HepG2 (cell line): ENCODE data around the gene DAGLB. TPM values are rescaled to one million over a fixed set of nuclear protein-coding genes. Genes with fewer than 3 reads are reported as not detected.

Experiments
- ATAC-seq: fragments of 200-7000 bp; cut with Tn5 transposase; 3 replicates; pipeline ENCODE4 v1.9.1; 2020; ENCODE audit warnings: mild to moderate bottlenecking, moderate library complexity
- BruUV-seq: library from RNA; stranded (reverse); fragments of 400-500 nt; replicated peaks from 2 replicates; lab custom pipeline; 2021; lab: Mats Ljungman, UMichigan
- CTCF ChIA-PET: fragments of 300-600 bp; formaldehyde crosslinking; extraction: SDS; loops from one replicate; lab custom pipeline; 2021; ENCODE audit warnings: low total read pairs, inconsistent platforms, low intra/inter-chr PET ratio; lab: Yijun Ruan, JAX
- POLR2A ChIA-PET: fragments of 350-600 bp; sonication (Branson Sonifier 250); formaldehyde crosslinking; loops from one replicate; lab custom pipeline; 2020; ENCODE audit warnings: antibody characterized with exemption, inconsistent platforms; lab: Yijun Ruan, JAX
- DNase-seq: peaks from one replicate; pipeline ENCODE4 v3.0.0-alpha.2; 2015; ENCODE audit warnings: low spot score
- FAIRE-seq: peaks from 3 replicates; lab custom pipeline; 2011; peaks lifted over from hg19 to GRCh38; lab: Jason Lieb, UNC
- H2AFZ ChIP-seq: one replicate; pipeline ENCODE4 v1.6.1; 2011; ENCODE audit warnings: low read length, inconsistent platforms
- H3K27ac ChIP-seq: fragments of 300-600 bp; 3 replicates; pipeline ENCODE4 v1.8.0; 2011; ENCODE audit warnings: mixed run types, mild to moderate bottlenecking, mixed read lengths, low read length, inconsistent platforms; ENCODE audit not compliant: insufficient read depth; ENCODE audit errors: extremely low read length
- H3K27me3 ChIP-seq, 2 experiments: fragments of 200-600 bp in 1 of 2; 2 replicates in 1 of 2; 3 replicates in 1 of 2; pipeline versions ENCODE4 v1.6.0 to v1.8.0; 2011; ENCODE audit warnings: low read length in 2 of 2, mild to moderate bottlenecking in 2 of 2, moderate library complexity in 2 of 2, inconsistent platforms in 1 of 2; ENCODE audit not compliant: insufficient read depth in 2 of 2, control insufficient read depth in 1 of 2
- H3K36me3 ChIP-seq, 2 experiments: fragments of 200-600 bp in 1 of 2; replicated peaks in 1 of 2; 2 replicates in 1 of 2; 3 replicates in 1 of 2; pipeline versions ENCODE4 v1.5.1 to v1.8.0; 2011; ENCODE audit warnings: low read length in 2 of 2, inconsistent platforms in 1 of 2; ENCODE audit not compliant: insufficient read depth in 2 of 2, control insufficient read depth in 1 of 2
- H3K4me1 ChIP-seq: 2 replicates; pipeline ENCODE4 v1.5.1; 2012; ENCODE audit warnings: low read length, inconsistent platforms; ENCODE audit not compliant: insufficient read depth
- H3K4me2 ChIP-seq: 2 replicates; pipeline ENCODE4 v1.6.0; 2011; ENCODE audit warnings: low read depth, low read length, inconsistent platforms
- H3K4me3 ChIP-seq, 3 experiments: fragments of 200-600 bp in 1 of 3; sonication (generic), shearing (Covaris generic) in 1 of 3; replicated peaks in 1 of 3; 2 replicates each; pipeline ENCODE4 v1.5.1; 2011 to 2016; ENCODE audit warnings: low read length in 3 of 3, inconsistent platforms in 2 of 3, low read depth in 2 of 3, mild to moderate bottlenecking in 2 of 3, control low read depth in 1 of 3, mixed read lengths in 1 of 3; ENCODE audit not compliant: insufficient read depth in 1 of 3
- H3K79me2 ChIP-seq: one replicate; pipeline ENCODE4 v1.6.1; 2011; ENCODE audit warnings: low read length, inconsistent platforms; ENCODE audit not compliant: insufficient read depth
- H3K9ac ChIP-seq: 2 replicates; pipeline ENCODE4 v1.6.0; 2011; ENCODE audit warnings: mild to moderate bottlenecking, low read depth, low read length, inconsistent platforms; ENCODE audit not compliant: insufficient read depth
- H3K9me3 ChIP-seq: 2 replicates; pipeline ENCODE4 v1.5.1; 2012; ENCODE audit warnings: mild to moderate bottlenecking, low read length
- H4K20me1 ChIP-seq: 2 replicates; pipeline ENCODE4 v1.6.0; 2011; ENCODE audit warnings: inconsistent platforms, mild to moderate bottlenecking, low read length, moderate library complexity; ENCODE audit not compliant: insufficient read depth
- DMAP1 ChIP-seq: IDR thresholded peaks from 2 replicates; pipeline ENCODE4 v1.6.1; 2016
- FOXA1 ChIP-seq, 2 experiments: fragments of 450-650 bp in 1 of 2; sonication (generic) in 1 of 2; formaldehyde crosslinking in 1 of 2; IDR thresholded peaks; 2 replicates each; pipeline versions ENCODE4 v1.4.0 to v1.6.1; 2016 to 2020; ENCODE audit warnings: missing genetic modification reagents in 1 of 2
- JUND ChIP-seq: sonication (generic); formaldehyde crosslinking; IDR thresholded peaks from 2 replicates; pipeline ENCODE4 v1.8.0; 2022; ENCODE audit warnings: mild to moderate bottlenecking, missing genetic modification reagents
- MEF2D ChIP-seq: sonication (generic); formaldehyde crosslinking; IDR thresholded peaks from 2 replicates; pipeline ENCODE4 v1.5.1; 2020; ENCODE audit warnings: mild to moderate bottlenecking, missing genetic modification reagents
- NAIF1 ChIP-seq: sonication (generic); formaldehyde crosslinking; IDR thresholded peaks from 2 replicates; pipeline ENCODE4 v1.5.0; 2020; ENCODE audit warnings: mild to moderate bottlenecking, missing genetic modification reagents, borderline replicate concordance
- NR2C2 ChIP-seq: sonication (generic); formaldehyde crosslinking; IDR thresholded peaks from 2 replicates; pipeline ENCODE4 v1.4.0; 2020; ENCODE audit warnings: missing genetic modification reagents, mild to moderate bottlenecking, moderate library complexity, borderline replicate concordance
- SRY ChIP-seq: sonication (generic); formaldehyde crosslinking; IDR thresholded peaks from 2 replicates; pipeline ENCODE4 v1.8.0; 2022; ENCODE audit warnings: mild to moderate bottlenecking, missing genetic modification reagents
- ZMYM2 ChIP-seq: sonication (generic); formaldehyde crosslinking; IDR thresholded peaks from 2 replicates; pipeline ENCODE4 v1.8.0; 2022; ENCODE audit warnings: mild to moderate bottlenecking, missing genetic modification reagents
- WGBS: methylation state at CpG from one replicate; pipeline ENCODE4 v1.1.6; 2017; ENCODE audit warnings: low lambda C conversion rate; 5-methylcytosine and 5-hydroxymethylcytosine counted together
- in situ Hi-C: cut with HindIII; loops from 2 replicates; pipeline ENCODE4 v1.10.0; 2017; ENCODE audit warnings: low pct_unique_long_range_greater_than_20kb; ENCODE audit not compliant: extremely low pct_ligation_motif_present
- intact Hi-C: fragments of 100-400 bp; cut with micrococcal nuclease; formaldehyde crosslinking; loops from one replicate; pipeline ENCODE4 v1.10.0; 2022; ENCODE audit not compliant: unreplicated experiment
- polyA plus RNA-seq, 8 experiments: library from polyadenylated mRNA; depleted of rRNA in 3 of 8; stranded (reverse) in 7 of 8; unstranded in 1 of 8; fragments of >200 nt; fragmentation: Illumina TruSeq in 4 of 8; extraction: Trizol in 4 of 8; gene quantifications; 2 replicates each; pipeline versions ENCODE4 v1.2.1 to v1.2.3, GENCODE V29; 2011 to 2016; ENCODE audit warnings: low read depth in 4 of 8, missing spikeins in 1 of 8, mixed read lengths in 1 of 8; ENCODE audit not compliant: insufficient read depth in 1 of 8
- total RNA-seq, 5 experiments: library from RNA; depleted of rRNA; stranded (reverse); fragments of >200 nt; fragmentation: Illumina TruSeq; extraction: Trizol; gene quantifications; 2 replicates each; pipeline ENCODE4 v1.2.3, GENCODE V29; 2016; ENCODE audit warnings: low read depth in 1 of 5
- TF ChIP-seq, protein P1 (sequence below): IDR thresholded peaks from 2 replicates; pipeline ENCODE4 v1.6.1; 2012; ENCODE audit warnings: inconsistent platforms
- TF ChIP-seq, protein P2 (sequence below): sonication (generic); formaldehyde crosslinking; conservative IDR thresholded peaks from 2 replicates; pipeline ENCODE4 v1.4.0; 2020; ENCODE audit warnings: missing genetic modification reagents
- TF ChIP-seq, protein P3 (sequence below): sonication (generic); formaldehyde crosslinking; IDR thresholded peaks from 2 replicates; pipeline ENCODE4 v1.4.0; 2020; ENCODE audit warnings: mild to moderate bottlenecking, missing genetic modification reagents
- TF ChIP-seq, protein P4 (sequence below): conservative IDR thresholded peaks from 2 replicates; pipeline ENCODE4 v1.6.1; 2018; ENCODE audit warnings: missing genetic modification reagents
- TF ChIP-seq, protein P5 (sequence below): sonication (generic); formaldehyde crosslinking; conservative IDR thresholded peaks from 2 replicates; pipeline ENCODE4 v1.5.0; 2020; ENCODE audit warnings: missing genetic modification reagents

Gene DAGLB
- total and polyA plus RNA-seq, 2 of the 13 experiments (the other 11 are each of a cell fraction or from before 2014, with no cell fraction given): 7.9 to 9.8 TPM

DNA sequence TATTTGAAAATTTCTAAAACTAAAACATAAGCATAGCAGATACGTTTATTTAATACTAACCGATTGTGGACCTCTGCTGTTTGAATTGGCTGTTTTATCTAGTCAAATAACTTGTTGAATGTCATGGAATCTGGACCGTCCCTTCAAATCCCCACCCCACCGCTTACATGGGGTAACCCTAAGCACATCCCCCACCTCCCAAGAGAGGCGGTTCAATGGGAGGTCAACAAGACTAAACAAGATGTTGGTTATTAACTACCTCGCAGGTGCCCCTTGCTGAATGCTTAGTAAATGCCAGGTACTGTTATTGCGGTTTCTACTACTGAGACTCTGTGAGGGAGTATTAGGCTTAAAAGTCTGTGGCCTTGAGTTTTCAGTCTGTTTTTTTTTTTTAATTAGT is 70.9 kb downstream of the DAGLB start (continued):
- TF ChIP-seq, protein P1, sequence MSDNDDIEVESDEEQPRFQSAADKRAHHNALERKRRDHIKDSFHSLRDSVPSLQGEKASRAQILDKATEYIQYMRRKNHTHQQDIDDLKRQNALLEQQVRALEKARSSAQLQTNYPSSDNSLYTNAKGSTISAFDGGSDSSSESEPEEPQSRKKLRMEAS: no peak

DNA sequence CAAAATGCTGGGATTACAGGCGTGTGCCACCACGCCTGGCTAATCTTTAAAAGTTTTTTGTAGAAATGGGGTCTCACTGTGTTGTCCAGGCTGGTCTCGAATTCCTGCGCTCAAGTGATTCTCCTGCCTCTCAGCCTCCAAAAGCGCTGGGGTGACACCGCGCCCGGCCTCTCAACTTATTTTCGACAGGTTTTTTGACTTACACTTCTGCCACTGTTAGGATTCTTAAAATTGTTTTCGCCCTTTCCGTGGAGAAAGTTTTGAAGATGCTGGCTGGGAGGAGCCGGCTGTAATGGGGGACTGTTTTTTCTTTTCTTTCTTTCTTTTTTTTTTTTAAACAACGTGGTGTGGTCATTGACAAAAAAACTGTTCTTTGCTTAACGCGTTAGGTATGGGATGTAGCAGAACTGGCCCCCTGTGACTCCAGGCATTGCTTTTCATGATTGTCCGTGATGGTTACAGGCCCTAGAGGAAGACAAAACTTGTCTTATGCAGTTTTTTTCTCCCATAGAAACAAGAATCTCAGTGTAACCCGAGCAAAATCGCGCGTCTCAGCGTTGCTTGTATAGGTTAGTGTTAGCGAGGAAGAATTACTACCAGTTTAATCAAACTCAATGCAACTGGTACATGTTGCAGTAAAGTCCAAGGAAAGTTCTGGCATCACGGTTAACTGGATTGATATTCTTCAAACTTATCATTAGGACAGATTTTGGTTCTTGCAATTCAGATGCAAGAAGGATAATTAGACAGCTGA is 72.2 kb downstream of the DAGLB start:
- no peaks in the 10 kb centered on the region for H3K9me3 ChIP-seq
- H3K4me3 ChIP-seq: peak overlapping the region; percentile 84 to 97 (median 87)
- no peak for ATAC-seq
- peaks cover 42% of the 10 kb centered on the region for H3K4me1 ChIP-seq
- FAIRE-seq: no peak
- 2% methylated on average over 23 of the region's 23 CpGs for WGBS
- intact Hi-C loops (no loop called here), in situ Hi-C loops (no loop called here)
- peaks cover 50% of the 10 kb centered on the region for H4K20me1 ChIP-seq
- ChIA-PET CTCF (no interaction called here), POLR2A (interaction anchor here (2.2 kb wide), 1 partner anchor 10 kb away, joined by 12 read pairs; no protein-coding TSS in a partner anchor)
- H3K9ac ChIP-seq: peak overlapping the region; percentile 84
- DNase-seq: no peak
- H2AFZ ChIP-seq: no peak overlapping the region
- TSS peak; percentile 74 for BruUV-seq
- H3K4me2 ChIP-seq: peak overlapping the region; percentile 78
- peaks cover 57% of the 10 kb centered on the region for H3K79me2 ChIP-seq
- H3K36me3 ChIP-seq: peaks cover 3 to 16% of the 10 kb centered on the region in 2 experiments; a peak in 3 of 5 replicates
- H3K27me3 ChIP-seq: no peaks in the 10 kb centered on the region; a peak in 1 of 5 replicates
- peak overlapping the region; percentile 75 for H3K27ac ChIP-seq
- TF ChIP-seq ZMYM2 (CRISPR knock-in tag): no peak
- no peak for TF ChIP-seq NR2C2
- TF ChIP-seq, protein P2, sequence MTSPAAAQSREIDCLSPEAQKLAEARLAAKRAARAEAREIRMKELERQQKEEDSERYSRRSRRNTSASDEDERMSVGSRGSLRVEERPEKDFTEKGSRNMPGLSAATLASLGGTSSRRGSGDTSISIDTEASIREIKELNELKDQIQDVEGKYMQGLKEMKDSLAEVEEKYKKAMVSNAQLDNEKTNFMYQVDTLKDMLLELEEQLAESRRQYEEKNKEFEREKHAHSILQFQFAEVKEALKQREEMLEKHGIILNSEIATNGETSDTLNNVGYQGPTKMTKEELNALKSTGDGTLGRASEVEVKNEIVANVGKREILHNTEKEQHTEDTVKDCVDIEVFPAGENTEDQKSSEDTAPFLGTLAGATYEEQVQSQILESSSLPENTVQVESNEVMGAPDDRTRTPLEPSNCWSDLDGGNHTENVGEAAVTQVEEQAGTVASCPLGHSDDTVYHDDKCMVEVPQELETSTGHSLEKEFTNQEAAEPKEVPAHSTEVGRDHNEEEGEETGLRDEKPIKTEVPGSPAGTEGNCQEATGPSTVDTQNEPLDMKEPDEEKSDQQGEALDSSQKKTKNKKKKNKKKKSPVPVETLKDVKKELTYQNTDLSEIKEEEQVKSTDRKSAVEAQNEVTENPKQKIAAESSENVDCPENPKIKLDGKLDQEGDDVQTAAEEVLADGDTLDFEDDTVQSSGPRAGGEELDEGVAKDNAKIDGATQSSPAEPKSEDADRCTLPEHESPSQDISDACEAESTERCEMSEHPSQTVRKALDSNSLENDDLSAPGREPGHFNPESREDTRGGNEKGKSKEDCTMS (CRISPR knock-in tag): no peak
- TF ChIP-seq NAIF1 (CRISPR knock-in tag): no peak; the same call in 1 of the 2 replicates
- no peak for TF ChIP-seq JUND (CRISPR knock-in tag)
- 0 out of 2 replicates have a peak, but pooled peaks have one; percentile 31 for TF ChIP-seq SRY
- TF ChIP-seq, protein P3, sequence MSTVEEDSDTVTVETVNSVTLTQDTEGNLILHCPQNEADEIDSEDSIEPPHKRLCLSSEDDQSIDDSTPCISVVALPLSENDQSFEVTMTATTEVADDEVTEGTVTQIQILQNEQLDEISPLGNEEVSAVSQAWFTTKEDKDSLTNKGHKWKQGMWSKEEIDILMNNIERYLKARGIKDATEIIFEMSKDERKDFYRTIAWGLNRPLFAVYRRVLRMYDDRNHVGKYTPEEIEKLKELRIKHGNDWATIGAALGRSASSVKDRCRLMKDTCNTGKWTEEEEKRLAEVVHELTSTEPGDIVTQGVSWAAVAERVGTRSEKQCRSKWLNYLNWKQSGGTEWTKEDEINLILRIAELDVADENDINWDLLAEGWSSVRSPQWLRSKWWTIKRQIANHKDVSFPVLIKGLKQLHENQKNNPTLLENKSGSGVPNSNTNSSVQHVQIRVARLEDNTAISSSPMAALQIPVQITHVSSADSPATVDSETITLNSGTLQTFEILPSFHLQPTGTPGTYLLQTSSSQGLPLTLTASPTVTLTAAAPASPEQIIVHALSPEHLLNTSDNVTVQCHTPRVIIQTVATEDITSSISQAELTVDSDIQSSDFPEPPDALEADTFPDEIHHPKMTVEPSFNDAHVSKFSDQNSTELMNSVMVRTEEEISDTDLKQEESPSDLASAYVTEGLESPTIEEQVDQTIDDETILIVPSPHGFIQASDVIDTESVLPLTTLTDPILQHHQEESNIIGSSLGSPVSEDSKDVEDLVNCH (CRISPR knock-in tag): no peak
- TF ChIP-seq, protein P4, sequence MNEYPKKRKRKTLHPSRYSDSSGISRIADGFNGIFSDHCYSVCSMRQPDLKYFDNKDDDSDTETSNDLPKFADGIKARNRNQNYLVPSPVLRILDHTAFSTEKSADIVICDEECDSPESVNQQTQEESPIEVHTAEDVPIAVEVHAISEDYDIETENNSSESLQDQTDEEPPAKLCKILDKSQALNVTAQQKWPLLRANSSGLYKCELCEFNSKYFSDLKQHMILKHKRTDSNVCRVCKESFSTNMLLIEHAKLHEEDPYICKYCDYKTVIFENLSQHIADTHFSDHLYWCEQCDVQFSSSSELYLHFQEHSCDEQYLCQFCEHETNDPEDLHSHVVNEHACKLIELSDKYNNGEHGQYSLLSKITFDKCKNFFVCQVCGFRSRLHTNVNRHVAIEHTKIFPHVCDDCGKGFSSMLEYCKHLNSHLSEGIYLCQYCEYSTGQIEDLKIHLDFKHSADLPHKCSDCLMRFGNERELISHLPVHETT (CRISPR knock-in tag): no peak
- TF ChIP-seq DMAP1: no peak
- TF ChIP-seq FOXA1 (IDR thresholded peaks at IDR 0.05): no peak
- TF ChIP-seq FOXA1 (CRISPR knock-in tag; IDR thresholded peaks at IDR 0.05): no peak
- no peak for TF ChIP-seq MEF2D (CRISPR knock-in tag)
- TF ChIP-seq, protein P5, sequence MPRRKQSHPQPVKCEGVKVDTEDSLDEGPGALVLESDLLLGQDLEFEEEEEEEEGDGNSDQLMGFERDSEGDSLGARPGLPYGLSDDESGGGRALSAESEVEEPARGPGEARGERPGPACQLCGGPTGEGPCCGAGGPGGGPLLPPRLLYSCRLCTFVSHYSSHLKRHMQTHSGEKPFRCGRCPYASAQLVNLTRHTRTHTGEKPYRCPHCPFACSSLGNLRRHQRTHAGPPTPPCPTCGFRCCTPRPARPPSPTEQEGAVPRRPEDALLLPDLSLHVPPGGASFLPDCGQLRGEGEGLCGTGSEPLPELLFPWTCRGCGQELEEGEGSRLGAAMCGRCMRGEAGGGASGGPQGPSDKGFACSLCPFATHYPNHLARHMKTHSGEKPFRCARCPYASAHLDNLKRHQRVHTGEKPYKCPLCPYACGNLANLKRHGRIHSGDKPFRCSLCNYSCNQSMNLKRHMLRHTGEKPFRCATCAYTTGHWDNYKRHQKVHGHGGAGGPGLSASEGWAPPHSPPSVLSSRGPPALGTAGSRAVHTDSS (CRISPR knock-in tag): no peak
